ENCODE data around the gene KRTAP9-8.
"Not testable (repeated sequence)": the region's sequence is repeated elsewhere in the genome, so short reads cannot be mapped to it uniquely, and the experiment has no call there.

KRTAP9-8 gene

DNA sequence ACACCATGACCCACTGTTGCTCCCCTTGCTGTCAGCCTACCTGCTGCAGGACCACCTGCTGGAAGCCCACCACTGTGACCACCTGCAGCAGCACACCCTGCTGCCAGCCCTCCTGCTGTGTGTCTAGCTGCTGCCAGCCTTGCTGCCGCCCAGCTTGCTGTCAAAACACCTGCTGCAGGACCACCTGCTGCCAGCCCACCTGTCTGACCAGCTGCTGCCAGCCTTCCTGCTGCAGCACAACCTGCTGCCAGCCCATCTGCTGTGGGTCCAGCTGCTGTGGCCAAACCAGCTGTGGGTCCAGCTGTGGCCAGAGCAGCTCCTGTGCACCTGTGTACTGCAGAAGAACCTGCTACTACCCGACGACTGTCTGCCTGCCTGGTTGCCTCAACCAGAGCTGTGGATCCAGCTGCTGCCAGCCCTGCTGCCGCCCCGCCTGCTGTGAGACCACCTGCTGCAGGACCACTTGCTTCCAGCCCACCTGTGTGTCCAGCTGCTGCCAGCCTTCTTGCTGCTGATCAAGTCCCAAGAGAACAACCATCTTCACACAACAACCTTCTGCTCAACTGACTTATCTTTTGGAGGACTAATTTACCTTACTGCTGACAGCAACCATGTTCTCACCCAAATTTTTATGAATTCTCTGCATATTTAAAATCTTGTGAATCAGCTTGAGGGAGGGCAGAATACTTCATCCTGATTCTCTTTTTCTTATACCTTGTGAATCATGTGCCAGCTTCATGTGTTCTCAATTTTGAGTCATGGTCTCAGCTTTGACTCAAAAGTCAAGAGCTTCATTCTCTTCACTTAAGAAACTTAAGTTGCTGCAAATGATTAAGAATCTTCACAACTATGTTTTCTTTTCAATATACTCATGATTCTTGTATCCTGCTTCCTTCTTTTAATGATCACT, 17.8 kb downstream of the KRTAP9-8 start, which contains the start of gene KRTAP9-9:
Gene KRTAP9-9, plus strand, starts transcription at position 4 of the 910 bp plus-strand sequence.
- not testable (repeated sequence) for DNase-seq

DNA sequence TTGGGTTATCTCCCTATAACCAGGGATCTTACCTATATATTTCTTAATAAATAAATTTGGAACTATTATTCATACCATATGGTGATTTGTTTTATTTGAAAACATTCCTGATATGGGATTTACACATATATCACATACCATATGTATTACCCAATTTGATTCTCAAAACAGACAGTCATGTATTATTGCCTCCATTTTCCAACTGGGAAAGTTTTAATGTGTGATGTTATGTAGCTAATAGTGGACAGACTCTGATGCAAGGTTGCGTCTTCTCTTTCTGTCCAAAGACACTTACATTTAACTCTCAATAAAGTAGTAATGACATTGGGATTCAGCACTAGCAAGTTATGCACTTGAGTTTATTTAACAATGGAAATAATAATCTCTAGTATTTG, 18.5 kb downstream of the KRTAP9-8 start:
- no peak for DNase-seq

DNA sequence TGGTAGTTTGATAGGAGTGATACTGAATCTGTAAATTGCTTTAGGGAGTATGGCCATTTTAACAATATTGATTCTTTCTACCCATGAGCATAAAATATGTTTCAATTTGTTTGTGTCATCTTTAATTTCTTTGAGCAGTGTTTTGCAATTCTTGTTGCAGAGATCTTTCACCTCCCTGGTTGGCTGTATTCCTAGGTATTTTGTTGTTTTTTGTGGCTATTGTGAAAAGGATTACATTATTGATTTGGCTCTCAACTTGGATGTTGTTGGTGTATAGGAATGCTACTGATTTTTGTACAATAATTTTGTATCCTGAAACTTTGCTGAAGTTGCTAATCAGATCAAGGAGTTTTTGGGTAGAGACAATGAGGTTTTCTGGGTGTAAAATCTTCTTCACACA, 20.6 kb downstream of the KRTAP9-8 start:
- DNase-seq: no peak

DNA sequence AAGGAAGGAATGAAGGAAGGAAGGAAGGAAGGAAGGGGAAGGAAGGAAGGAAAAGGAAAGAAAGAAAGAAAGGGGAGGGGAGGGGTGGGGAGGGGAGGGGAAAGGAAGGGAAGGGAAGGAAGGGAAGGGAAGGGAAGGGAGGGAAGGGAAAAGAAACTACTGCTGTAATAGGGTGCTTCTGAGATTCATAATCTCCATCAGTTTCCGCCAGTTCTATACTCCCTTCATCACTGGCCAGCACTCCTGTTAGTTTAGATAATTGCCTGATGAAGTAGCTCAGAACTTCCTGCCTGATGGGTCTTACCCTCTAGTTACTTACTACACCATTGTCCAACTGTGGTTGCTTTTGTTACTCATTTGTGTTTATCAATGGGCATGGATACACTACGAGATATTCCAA, 25.4 kb downstream of the KRTAP9-8 start:
- DNase-seq: no peak

DNA sequence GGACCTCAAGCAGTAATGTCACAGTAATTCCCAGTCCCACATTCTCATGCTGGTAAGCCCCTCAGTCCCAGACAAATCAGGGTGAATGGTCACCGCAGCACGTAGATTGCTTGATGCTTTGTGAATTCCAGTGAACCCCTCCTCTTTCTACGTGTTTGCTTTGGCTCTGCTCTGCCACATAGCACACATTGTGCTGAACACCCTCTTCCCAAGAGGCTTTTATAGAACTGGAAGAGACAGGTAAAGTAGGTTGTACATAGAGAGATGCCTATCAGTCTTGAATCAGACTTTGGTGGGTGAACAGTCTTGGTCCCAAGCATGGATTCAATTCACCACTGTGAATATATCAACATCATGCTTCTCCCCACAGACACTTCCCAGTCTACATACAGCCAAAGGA, 26.8 kb downstream of the KRTAP9-8 start:
- DNase-seq: no peak

DNA sequence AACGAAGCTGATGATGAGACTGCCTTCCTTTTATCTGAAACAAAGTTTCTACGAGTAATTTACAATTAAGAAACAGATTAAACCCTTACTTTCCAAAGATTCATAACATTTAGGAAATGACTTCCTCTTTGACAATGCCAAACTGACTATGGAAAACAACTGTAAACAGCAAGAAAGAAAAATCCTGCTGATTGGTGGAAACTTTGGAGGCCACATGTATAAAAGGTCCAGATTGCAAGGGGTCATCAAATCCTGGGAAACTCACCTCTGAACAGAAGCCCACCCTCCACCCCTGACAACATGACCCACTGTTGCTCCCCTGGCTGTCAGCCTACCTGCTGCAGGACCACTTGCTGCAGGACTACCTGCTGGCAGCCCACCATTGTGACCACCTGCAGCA, 27.3 kb downstream of the KRTAP9-8 start, which contains the start of gene KRTAP9-6:
Gene KRTAP9-6, plus strand, starts transcription at position 301 of the 400 bp plus-strand sequence. Its CDS starts 0 bp downstream, at position 301.
- DNase-seq: no peak

DNA sequence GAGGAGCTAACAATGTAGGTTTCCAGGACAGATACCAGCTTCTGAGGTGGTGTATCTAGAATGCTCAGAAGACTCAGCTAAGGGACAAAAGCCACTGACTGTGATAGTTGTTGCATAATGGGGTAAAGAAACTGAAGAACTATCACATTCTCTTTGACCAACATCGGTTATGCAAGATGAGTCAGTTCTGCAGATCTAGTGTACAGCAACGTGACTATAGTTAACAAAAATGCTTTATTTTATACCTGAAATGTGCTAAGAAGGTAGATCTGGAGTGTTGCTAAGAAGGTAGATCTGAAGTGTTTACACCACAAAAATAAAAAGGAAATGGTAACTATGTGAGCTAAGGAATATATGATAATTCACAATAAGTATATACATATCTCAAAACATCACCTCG, 29.9 kb downstream of the KRTAP9-8 start:
- DNase-seq: no peak

DNA sequence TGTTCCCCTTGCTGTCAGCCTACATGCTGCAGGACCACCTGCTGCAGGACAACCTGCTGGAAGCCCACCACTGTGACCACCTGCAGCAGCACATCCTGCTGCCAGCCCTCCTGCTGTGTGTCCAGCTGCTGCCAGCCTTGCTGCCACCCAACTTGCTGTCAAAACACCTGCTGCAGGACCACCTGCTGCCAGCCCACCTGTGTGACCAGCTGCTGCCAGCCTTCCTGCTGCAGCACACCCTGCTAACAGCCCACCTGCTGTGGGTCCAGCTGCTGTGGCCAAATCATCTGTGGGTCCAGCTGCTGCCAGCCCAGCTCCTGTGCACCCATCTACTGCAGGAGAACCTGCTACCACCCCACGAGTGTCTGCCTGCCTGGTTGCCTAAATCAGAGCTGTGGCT, 33.5 kb downstream of the KRTAP9-8 start:
- not testable (repeated sequence) for DNase-seq

DNA sequence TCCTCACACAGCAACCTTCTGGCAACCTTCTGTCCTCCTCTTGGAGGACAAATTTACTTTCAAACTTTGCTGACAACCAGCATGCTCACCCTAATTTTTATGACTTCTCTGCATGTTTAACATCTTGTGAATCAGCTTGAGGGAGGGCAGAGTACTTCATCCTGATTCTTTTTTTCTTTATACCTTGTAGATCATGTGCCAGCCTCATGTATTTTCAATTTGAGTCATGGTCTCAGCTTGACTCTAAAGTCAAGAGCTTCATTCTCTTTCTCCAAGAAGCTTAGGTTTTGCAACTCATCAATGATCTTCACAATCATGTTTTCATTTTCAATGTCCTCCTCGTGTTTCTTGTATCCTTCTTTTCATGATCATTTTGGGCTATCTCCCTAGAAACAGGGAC, 34.1 kb downstream of the KRTAP9-8 start:
- no peak for DNase-seq

DNA sequence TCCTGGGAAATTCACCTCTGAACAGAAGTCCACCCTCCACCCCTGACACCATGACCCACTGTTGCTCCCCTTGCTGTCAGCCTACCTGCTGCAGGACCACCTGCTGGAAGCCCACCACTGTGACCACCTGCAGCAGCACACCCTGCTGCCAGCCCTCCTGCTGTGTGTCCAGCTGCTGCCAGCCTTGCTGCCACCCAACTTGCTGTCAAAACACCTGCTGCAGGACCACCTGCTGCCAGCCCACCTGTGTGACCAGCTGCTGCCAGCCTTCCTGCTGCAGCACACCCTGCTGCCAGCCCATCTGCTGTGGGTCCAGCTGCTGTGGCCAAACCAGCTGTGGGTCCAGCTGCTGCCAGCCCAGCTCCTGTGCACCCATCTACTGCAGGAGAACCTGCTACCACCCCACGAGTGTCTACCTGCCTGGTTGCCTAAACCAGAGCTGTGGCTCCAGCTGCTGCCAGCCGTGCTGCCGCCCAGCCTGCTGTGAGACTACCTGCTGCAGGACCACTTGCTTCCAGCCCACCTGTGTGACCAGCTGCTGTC, 37.9 kb downstream of the KRTAP9-8 start, which contains the start of gene KRTAP9-7:
Gene KRTAP9-7, plus strand, starts transcription at position 51 of the 543 bp plus-strand sequence. Its CDS starts 0 bp downstream, at position 51.
- DNase-seq: not testable (repeated sequence)

DNA sequence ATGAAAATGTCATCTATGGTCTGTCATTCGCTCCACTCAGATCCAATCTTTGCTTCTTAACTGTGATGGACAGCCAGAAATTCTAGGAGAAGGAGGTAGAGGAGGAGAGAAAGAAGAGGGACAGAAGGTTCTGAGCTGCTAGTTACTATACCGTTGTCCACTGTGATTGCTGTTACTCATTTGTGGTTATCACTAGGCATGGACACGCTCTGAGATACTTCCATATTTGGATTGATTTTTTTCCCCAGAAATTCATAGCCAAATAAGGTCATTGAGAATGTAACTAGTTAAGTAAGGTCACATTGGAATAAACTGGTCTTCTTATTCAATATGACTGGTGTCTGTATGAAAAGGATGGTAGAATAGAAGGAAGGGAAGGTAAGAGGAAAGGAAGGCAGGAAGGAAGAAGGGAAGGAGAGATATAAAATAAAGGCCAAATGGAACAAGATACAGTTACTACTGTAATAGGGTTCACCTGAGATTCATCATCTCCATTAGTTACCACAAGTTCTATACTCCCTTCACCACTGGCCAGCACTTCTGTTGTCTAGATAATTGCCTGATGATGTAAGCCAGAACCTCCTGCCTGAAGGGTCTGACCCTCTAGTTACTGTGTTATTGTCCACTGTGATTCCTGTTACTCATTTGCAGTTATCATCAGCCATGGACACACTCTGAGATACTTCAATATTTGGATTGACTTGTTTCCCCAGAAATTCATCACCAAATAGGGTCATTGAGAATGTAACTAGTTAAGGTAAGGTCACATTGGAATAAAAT, 40.6 kb downstream of the KRTAP9-8 start:
- no peak for DNase-seq

DNA sequence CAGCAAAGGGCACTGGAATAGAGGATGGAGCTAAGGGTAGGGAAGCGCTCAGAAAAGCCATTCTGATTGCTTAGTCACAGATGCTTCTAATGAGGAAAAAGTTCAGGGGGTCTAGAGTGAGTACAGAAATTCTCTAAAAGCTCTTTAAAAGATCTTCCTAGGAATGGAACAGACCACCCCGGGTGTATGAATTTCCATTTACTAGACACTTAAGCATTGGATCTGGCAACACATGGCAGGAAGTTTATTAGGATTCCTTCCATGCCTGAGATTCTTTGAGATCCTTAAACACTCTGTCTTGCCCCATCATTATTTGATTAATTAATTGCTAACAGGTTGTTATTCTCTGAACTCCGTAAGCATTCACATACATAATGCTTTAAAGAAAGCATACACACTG, 46.2 kb downstream of the KRTAP9-8 start:
- no peak for DNase-seq

DNA sequence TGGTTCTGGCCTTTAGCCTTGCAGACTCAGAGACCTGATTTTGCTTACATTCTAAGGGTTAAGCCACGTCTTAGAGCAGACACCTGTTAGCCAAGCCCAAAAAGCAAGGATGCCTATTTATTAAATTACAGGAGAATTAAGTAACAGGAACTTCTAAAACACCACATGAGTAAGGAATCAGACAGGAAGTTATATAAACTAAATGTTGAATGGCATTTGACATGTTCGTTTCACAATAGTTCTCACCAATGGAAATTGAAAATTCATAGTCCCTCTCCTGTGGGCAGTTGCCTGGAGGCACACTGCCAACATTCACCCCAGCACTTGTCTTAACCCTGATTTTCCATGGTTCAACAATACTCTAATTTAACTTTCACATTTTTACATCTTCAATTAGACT, 46.7 kb downstream of the KRTAP9-8 start:
- DNase-seq: no peak

DNA sequence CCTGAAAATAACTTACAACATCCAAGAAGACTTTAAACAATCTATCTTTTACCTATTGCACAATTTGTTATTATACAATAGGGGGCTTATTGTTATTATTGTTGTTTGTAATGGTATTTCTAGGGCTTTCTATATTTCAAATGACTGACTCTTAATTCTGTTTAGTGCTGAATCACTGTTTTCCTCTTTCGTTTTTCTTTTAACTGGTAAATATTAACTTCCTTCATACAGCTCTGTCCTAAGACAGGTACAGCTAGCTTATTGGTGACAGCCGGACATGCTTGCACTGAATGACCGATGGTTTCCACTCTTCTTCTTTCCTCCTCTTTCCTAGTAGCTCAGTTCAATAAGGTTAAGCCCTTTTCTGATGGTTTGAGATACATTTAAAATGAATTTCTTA, 49.3 kb downstream of the KRTAP9-8 start:
- no peak for DNase-seq

All from NCI-H1105 treated with DMSO at 0.1 percent for 48 hours (cell line).